C1 segment of cervical spinal cord (tissue), 14 donors: ENCODE measurements around the gene PTCD1.

Experiments
- DNase-seq, 14 donors: peaks; one replicate each; lab custom pipeline; 2025; lab: John Stamatoyannopoulos, UW

The PTCD1 gene, protein sequence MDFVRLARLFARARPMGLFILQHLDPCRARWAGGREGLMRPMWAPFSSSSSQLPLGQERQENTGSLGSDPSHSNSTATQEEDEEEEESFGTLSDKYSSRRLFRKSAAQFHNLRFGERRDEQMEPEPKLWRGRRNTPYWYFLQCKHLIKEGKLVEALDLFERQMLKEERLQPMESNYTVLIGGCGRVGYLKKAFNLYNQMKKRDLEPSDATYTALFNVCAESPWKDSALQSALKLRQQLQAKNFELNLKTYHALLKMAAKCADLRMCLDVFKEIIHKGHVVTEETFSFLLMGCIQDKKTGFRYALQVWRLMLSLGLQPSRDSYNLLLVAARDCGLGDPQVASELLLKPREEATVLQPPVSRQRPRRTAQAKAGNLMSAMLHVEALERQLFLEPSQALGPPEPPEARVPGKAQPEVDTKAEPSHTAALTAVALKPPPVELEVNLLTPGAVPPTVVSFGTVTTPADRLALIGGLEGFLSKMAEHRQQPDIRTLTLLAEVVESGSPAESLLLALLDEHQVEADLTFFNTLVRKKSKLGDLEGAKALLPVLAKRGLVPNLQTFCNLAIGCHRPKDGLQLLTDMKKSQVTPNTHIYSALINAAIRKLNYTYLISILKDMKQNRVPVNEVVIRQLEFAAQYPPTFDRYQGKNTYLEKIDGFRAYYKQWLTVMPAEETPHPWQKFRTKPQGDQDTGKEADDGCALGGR

DNA sequence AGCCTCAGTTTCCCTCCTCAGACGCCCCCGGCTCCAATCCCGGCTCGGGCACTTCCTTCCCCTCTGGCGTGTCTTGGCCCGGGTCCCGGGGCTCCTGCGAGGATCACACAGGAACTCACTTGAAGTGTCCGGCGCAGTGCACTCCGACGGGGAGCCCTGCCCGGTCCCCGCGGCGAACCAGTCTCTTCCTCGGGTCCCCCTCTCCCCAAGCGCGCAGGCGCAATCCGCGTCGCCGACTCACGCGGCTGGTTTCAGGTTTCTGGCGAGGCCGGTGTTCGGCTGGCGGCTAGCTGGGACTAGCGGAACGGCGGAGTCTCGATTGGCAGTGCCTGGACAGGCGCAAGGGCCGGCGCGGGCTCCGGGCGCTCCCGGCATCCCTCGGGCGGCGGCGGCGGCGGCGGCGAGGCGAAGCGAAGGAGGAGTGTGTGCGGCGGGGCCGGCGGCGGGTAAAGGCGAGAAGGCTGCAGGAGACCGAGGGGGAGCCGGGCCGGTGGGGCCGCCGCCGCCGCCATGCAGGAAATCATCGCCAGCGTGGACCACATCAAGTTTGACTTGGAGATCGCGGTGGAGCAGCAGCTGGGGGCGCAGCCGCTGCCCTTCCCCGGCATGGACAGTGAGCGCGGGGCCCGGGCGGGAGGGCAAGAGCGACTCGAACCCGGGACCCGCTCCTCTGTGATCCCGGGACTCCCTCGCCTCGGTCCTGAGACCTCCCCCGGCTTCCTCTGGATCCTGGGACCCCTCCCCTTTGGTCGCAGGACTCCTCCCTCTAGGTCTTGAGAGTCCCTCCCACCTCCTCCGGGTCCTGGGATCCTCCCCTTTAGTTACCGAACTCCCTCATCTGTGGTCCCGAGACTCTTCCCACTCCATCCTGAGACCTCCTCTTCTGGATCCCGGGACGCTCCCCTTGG, at the start of gene PTCD1, which contains the start of gene CPSF4:
Gene PTCD1, minus strand, starts transcription at position 226 of the 908 bp plus-strand sequence. CDS start 3,556 bp downstream, outside the sequence.
Gene CPSF4, plus strand, starts transcription at position 371 of the 908 bp plus-strand sequence. Its CDS starts 140 bp downstream, at position 511.
- DNase-seq = peak; percentile 54 to 96 (median 91)

DNA sequence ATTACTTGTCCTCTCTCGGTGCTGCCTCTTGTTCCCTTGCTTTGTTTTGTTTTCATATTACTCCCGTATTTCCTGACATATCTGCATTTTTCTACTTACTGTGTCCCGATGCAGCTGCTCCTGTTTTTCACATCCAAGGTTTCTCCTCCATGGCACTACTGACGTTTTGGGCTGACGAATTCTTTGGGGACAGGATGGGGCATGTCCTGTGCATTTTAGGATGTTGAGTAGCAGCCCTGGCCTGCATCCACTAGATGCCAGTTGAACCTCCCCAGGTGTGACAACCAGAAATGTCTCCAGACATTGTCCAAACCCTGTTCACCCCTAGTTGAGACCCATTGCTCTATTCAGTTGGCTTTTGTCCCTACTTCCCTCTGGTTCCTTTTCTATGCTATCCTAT, 46.5 kb upstream of the PTCD1 start:
- DNase-seq = no peak

DNA sequence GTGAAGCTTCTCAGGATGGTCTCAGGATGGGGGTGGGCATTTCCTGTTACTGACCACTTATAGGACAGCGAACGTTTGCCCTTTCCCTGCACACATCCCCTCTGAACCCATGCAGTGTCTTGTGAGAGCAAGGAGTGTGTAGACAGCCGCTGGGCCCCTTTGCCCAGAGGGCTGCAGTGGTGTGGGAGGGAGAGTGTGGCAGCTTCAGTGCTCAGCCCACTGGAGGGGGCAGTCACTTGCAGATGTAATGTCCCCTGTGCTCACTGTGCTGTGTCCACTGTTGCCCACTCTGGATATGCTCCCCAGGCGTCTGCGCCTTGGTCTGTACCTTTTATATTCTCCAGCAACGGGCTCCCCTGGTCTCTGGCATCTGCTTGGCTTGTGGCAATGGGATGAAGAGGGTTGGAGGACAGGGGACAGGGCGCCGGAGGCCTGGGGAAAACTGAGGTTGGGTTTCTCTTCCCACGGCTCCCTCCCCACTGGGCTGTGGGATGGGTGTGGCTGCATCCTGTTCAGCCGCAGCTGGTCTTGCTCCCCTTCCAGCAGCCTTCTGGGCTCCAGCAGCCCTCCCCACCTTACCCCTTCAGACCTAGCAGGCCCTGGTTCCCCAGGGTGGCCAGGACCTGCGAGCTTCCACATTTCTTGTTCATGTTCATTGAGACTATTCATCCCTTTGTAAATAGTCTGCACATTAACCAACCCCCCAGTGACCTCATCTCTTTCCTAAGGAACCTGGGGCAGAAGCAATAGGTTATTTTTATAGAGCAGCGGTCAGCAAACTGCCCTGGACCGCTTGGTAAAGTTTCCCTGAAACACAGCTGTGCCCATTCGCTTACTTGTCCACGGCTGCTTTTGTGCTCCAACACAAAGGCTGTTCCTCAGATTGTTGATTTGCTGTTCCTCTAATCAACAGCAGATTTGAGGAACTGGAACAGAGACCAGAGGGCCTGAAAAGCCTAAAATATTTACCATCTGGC, 40.2 kb upstream of the PTCD1 start:
- no peak for DNase-seq

DNA sequence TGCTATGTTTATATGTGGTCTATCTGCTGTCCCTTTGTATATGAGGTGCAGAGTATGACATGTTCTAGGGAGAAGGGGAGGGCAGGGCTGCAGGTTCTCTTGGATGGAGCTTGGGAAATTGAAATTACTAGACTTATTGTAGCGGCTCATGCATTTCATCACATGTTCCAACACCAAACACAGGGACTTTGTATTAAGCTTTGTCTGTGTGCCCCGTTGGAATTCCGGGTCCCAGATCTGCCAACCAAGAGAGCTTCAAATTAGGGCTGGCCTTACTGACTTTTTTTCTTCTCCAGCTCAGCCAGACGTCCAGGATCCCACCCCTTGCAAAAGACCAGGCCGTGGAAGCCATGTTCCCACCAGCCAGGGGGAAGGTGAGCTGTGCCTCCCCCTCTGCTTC, 37.5 kb upstream of the PTCD1 start:
- no peak for DNase-seq

DNA sequence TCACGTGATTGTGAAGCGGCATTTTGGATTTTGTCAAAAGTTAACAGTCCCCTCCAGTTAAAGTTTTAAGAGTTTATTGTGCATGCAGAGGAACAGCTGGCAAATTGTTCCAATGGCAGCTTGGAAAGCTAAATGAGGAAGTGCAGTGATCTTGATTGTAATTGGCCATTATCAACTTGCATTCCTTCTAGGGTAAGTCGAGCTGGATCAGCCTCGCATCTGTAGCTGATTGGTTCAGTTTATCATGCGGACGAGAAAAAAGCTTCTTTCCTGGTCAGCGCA, 34.7 kb upstream of the PTCD1 start:
- DNase-seq = no peak

DNA sequence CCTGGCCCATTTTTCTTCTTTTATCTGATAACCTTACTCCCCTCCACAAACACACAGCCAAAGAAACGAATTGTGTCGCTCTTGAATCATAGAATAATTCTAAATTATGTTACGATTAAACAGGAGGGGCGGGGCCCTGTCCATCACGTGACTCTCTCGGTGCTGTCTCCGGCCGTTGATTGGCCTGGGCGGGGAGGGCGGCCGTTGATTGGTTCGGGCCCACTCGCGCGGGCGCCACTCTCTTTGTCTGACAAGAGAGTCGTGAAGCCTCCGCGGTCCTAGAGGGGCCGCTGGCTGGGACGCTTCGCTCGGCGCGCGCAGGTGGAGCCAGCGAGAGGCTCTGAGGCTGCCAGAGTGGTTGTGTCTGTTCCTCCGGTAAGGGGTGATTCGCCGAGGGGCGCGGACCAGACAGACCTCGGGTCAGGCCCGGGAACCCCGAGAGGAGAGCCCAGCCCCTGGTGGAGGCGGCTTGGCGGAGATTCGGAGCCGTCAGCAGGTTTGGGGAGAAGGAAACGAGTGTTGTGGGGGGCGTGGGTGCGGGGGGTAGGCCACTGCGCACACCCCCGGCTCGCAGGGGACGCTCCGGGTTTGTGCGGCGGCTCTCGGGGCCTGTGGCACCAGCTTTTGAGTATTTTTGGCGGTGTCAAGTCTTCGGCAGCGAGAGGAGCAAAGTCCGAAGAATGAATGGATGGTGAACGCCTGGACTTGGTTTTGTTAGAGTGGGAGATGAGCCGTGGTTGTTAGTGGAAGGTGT, 34.1 kb upstream of the PTCD1 start, which contains the start of gene ZNF789:
Gene ZNF789, plus strand, starts transcription at position 330 of the 754 bp plus-strand sequence. CDS start 3,567 bp downstream, outside the sequence.
- peak; percentile 59 to 97 (median 94) for DNase-seq

DNA sequence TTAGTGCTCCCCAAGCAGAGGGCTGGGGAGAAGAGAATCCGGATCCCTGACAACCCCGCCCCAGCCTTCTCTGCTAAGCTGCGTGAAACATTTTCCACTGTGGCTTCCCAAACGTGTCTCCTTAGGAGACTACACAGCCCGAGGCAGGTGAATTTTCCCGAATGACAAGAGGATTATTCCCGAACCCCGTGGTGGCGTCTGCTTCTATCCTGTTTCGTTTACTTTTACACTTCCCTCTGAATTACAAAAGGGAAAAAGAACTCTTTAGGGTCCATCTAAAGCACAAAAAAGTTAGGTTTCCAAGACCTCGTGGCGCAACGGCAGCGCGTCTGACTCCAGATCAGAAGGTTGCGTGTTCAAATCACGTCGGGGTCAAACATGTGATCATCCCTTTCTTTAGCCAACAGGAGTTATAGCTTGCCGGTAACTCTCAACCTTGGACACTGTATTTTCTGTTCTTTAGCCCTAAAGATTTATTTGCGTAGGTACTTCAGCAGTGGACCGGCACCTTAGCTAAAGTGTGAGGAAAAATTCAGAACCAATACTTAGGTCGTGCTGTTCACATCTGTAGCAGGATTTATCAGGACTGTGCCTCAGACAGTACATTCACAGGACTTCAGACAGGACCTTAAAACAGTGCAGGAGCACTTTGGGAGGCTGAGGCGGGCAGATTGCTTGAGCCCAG, 30.9 kb upstream of the PTCD1 start:
- no peak for DNase-seq

DNA sequence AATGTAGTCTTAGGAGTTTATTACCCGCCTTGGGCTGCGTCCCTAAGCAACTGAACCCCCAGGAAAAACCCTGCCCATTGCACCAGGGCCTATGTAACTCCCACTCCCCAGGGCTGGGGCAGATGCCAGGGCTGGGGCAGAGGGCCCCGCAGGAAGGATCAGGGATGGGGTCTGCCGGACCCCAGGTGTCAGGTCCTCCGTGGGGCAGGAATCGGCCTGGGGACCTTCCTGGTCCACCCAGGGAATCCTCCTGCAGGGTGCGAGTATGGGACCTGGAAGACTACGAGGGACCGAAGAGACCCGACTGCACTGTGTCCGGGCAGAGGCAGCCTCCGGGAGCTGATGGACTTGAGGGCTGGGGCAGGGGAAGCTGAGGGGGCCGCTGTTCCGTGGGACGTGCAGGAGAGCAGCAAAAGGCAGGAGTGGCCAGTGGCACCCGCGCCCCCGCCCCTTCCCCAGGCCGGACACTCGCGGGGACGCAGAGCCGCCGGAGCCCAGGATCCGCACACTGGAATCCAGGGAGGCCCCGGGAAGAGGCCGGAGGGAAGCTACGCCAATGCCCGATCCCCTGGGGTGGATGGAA, 29.8 kb upstream of the PTCD1 start:
- DNase-seq = no peak

DNA sequence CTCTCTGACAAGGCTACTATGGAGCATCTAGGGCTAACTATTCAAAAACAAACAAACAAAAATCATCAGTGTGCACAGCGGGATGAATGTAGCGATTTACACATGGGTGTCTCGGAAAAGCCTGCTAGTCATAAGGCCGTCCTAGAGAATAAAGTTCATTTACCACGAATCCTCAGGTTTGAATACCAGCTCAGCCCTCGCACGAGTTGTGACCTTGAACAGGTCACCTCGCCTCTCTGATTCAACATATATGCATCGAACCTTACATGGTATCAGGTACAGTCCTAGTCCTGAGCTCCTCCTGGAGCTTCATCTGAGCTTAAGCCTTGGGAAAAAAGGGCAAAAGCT, 26.8 kb upstream of the PTCD1 start:
- DNase-seq = no peak

DNA sequence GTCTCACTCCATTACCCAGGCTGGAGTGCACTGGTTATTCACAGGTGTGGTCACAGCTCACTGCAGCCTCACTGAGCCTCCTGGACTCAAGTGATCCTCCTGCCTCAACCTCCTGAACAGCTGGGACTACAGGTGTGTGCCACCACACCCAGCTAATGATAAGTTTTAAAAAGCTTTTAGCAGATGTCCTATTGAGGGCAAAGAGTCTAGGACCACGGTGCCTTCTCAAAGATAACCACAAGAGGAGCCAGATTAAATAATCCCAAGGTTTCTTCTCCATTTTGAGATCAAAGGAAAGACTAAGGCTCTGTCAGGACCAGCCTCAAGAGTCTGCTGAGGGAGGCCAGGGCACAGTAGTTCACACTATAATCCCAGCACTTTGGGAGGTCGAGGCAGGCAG, 22.6 kb upstream of the PTCD1 start:
- DNase-seq = no peak

DNA sequence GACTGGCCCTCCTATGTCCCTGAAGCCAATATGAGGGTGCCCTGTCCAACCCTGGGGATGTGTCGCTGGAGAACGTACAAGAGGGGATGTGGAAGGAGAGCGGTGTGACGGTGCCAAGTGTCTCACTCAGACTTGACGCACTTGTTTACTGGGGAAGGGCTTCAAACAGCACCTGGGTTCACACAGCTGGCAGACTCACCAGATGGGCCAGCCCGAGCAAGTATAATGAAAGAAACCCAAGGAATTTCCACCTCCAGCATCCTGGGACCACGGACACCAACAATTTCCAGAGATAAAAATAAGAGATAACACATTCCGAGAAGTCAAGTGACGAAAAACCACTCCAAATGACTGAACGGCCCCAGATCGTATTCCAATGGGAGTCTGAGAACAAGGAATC, 22.1 kb upstream of the PTCD1 start:
- DNase-seq = no peak

DNA sequence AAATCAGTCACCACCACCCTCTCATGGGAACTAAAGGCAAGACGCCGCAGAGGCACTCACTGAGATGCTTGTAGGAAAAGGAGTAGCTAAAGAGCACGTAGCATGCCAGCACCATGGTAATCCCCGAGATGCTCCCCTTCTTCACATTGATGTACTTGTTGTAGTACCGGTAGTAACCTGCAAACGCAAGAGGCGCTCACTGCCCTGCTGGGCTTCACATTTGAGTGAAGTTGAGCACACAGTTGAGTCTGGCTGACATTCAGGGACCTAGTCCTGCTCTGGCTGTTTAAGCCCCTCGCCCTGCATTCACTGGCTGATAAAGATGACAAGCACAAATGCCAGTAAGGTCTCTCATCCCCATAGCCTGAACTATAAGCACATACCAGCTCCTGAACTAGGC, 20.5 kb upstream of the PTCD1 start:
- no peak for DNase-seq

DNA sequence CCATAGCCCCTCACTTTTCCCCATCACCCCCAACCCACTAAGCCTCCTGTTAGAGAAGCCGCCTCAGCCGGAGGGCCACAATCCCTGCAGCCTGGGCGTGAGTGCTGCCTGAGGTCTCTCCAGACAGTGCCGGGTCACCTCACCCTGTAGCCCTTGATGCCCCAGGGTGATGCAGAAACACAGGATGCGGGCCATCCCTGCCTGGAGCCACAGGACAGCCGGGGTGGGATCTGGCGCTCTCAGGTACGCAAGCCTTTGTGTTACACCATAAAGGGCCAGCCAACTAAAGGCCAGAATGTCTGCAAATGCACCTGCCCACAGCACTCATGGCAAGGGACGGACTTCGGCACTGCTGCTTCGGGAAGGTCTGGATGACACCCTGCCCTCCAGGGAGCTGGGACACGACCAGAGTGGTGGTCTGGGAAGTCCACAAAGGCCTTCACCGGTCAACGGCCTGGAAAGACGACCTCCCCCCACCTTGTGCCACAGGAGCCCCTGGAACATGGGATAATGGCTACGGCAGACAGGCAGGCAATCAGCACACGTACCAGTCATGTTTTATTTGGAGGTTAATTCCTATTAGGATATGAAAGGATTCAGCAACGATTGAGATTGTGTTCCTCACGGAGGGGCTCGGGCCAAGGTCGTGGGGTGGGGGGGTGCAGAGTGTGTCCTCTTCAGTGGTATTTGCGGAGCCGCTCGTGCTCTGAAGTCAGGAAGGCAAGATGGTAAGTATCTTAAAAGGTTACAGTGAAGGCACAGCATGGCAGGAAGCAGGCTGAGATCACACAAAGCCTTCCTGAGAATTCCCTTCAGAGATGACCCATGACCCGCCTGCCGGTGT, 19.3 kb upstream of the PTCD1 start:
- DNase-seq = no peak

DNA sequence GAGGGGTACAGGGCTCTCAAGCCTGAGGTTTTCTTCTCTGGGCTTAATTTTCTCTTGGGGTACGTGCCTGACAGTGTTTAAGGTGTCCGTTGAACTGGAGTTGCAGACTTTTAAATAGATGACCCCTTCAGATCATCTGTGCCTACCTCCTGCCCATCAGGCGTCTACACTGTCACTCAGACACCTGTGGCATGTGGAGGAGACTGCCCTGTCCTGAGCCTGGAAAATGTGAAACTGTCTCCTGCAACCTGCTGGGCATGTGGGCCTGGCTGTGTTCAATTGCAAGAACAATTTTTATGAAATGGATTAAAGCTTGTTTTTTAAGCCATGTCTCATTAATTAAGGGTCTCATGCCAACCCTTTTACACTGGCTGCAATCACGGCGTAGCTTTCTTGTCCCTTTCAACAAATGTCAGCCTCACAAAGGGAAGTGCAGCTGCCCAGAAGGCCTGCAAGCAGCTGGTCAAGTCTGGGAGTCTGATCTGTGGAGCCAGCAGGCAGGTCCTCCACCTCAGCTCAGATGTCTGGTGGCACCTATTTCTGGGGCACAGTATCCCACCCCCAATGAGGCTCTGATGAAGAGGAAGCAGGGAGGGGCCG, 18.6 kb upstream of the PTCD1 start:
- no peak for DNase-seq

DNA sequence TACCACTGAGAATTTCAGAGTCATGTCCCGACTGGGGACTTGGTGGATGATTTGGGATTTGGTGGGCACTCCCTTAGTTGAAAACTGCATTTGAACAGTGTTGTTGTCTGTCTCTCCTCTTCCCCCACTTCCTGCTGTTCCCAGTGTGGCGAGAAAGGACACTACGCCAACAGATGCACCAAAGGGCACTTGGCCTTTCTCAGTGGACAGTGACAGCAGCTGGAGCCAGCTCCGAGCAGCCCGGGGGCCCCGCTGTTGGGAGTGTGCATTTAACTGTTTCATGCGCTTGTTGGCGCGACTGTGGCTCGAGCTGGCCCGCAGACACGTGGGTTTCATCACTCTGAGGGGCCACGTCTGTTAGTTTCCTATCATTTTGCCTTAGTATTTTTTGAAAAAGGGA, 17.7 kb upstream of the PTCD1 start:
- peak in 3 of 14 donors; percentile 17 to 45 (median 22) for DNase-seq

DNA sequence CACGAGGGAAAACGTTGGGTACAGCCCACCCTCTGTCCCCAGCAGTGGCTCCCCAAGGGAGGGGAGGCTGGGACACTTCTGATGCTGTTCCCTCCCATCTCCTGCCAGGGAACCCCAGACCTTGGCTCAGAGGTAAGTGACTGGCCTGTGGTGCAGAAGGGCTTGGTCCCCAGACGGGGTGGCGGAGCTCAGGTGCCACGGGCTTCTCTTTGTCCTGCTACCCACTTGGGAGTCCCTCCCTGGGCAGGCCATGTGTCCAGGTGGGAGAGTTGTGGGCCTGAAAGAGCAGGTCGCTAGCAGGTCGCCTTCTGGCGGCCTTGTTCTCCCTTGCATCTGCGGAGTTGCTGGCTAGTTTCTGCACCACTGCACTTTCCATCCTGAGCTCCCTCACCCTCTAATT, 17.3 kb upstream of the PTCD1 start:
- no peak for DNase-seq

DNA sequence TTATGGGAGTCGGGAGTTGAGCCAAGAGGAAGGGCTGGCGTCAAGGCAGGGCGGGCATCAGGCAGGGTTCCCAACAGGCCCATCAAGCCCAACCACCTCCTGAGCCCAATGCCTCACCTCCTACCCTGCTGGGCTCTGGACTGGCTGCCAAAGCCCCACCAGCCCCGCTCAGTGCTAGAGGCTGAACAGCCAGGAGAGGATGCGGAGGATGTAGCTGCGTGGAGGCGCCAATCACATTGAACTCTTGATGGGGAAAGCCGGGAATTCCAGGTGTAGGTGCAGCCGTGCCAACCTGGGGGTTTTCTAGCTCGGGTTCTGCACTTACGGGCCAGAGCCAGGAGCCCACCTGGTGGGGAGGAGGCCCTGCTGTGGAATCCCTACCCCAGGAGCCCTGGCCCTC, 14.5 kb upstream of the PTCD1 start:
- no peak for DNase-seq

DNA sequence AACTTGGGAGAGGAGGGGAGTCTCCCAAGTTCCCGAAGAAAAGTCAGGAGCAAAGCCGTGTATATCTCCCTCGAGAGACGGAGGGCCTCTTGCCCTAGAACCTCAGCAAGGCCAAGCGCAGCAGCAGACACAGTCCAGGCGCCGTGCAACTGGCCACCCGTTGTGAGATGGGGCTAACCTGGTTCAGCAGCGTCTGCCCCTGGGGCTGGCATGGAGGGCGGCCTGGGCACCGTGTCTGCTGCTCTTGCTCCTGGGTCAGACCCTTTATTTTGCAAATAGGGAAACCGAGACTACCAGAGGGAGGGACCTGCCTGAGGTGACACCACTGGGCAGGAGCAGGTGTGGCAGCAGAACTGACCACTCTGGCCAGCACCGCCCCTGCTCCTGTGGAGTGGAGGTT, 13.9 kb upstream of the PTCD1 start:
- DNase-seq = no peak
